ENCODE measurements around the gene MCM9. TPM values are rescaled to one million over a fixed set of nuclear protein-coding genes. Genes with fewer than 3 reads are reported as not detected.
"Not testable (repeated sequence)": the region's sequence is repeated elsewhere in the genome, so short reads cannot be mapped to it uniquely, and the experiment has no call there.

MCM9 gene
- total RNA-seq, 2 donors from 2014 or later, result 13.6 to 24.8 TPM

DNA sequence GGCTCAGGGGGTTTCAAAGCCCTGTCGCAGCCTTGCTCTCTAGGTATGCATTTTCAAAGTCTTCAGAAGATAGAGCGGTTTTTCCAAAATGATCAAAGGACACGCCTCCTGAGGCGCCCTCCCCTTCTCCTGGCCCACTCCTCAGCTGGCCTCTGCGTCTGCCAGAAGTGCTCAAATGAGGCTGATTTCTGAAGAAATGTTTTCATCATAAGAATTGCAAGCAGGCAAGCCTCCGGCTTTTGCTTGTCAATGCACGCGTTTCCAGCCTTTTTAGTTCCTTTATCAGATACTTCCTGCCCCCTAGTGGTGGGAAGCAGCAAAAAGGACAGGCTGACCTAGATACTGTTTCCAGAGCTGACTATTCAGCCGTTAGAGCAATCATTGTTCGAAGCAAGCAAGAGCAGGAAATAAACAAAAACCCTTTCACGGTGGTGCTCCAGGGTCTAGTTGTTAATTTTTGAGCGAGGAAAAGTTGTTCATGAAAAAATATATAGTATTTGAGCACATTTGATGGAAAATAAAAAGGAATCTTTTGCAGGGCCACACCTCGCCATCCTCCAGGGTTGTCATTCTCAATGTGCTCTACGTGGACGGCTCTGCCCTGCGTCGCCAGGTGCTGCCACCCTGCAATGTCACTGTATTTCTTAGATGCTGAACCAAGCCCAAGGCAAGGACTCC is 134.4 kb downstream of the MCM9 start:
- H3K27ac ChIP-seq, result no peak overlapping the region
- H3K27me3 ChIP-seq (replicated peaks; ENCODE audit: insufficient read depth), result no peaks in the 10 kb centered on the region
- WGBS, result 20% methylated on average over 17 of the region's 17 CpGs
- TF ChIP-seq POLR2AphosphoS5 (IDR thresholded peaks at IDR 0.05) (peak; percentile 28), POLR2A (IDR thresholded peaks at IDR 0.05) (no peak)
- TF ChIP-seq, protein P1, sequence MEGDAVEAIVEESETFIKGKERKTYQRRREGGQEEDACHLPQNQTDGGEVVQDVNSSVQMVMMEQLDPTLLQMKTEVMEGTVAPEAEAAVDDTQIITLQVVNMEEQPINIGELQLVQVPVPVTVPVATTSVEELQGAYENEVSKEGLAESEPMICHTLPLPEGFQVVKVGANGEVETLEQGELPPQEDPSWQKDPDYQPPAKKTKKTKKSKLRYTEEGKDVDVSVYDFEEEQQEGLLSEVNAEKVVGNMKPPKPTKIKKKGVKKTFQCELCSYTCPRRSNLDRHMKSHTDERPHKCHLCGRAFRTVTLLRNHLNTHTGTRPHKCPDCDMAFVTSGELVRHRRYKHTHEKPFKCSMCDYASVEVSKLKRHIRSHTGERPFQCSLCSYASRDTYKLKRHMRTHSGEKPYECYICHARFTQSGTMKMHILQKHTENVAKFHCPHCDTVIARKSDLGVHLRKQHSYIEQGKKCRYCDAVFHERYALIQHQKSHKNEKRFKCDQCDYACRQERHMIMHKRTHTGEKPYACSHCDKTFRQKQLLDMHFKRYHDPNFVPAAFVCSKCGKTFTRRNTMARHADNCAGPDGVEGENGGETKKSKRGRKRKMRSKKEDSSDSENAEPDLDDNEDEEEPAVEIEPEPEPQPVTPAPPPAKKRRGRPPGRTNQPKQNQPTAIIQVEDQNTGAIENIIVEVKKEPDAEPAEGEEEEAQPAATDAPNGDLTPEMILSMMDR (IDR thresholded peaks at IDR 0.05), result peak; percentile 64 to 84 (median 73)
- no peak overlapping the region for H3K4me3 ChIP-seq
- no peaks in the 10 kb centered on the region for H3K4me1 ChIP-seq (replicated peaks)
- peak; percentile 78 for DNase-seq (ENCODE audit: low spot score)
- H3K36me3 ChIP-seq, result no peaks in the 10 kb centered on the region
- H3K9me3 ChIP-seq, result no peaks in the 10 kb centered on the region
- intact Hi-C loops (cut with DNase I), result no loop called here

DNA sequence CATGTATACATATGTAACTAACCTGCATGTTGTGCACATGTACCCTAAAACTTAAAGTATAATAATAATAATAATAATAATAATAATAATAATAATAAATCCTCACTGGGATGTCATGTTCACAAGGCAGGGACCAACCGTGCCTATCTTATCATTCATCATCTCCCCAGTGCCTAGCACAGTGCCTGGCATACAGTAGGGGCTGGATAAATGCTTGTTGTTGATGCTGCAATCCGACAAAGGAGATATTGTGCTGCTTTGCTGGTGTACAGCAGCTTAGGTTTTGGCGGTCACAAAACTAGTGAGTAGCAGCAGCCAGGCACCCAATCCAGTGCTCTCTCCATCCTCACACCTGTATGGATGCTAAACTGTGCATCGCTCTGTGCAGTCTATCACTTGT is 135.1 kb downstream of the MCM9 start:
- TF ChIP-seq POLR2A (IDR thresholded peaks at IDR 0.05) (no peak), POLR2AphosphoS5 (IDR thresholded peaks at IDR 0.05) (no peak)
- TF ChIP-seq, protein P1 (IDR thresholded peaks at IDR 0.05), result no peak
- H3K27me3 ChIP-seq (replicated peaks; ENCODE audit: insufficient read depth), result no peaks in the 10 kb centered on the region

DNA sequence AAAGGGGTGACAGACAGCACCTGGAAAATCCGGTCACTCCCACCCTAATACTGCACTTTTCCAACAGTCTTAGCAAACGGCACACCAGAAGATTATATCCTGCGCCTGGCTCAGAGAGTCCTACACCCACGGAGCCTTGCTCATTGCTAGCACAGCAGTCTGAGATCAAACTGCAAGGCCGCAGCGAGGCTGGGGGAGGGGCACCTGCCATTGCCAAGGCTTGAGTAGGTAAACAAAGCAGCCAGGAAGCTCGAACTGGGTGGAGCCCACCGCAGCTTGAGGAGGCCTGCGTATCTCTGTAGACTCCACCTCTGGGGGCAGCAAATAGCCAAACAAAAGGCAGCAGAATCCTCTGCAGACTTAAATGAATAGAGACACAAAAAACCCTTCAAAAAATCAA is 138.4 kb downstream of the MCM9 start:
- H3K36me3 ChIP-seq; intact Hi-C loops (cut with DNase I); H3K4me1 ChIP-seq (replicated peaks); H3K9me3 ChIP-seq; H3K27me3 ChIP-seq (replicated peaks; ENCODE audit: insufficient read depth); DNase-seq (ENCODE audit: low spot score); H3K27ac ChIP-seq; H3K4me3 ChIP-seq: not testable (repeated sequence)
- 79% methylated on average over 9 of the region's 9 CpGs for WGBS

More for the DNA sequence above, 135.1 kb downstream of the MCM9 start:
- WGBS, result 95% methylated on average over 4 of the region's 4 CpGs
- no peak overlapping the region for H3K27ac ChIP-seq
- intact Hi-C loops (cut with DNase I), result no loop called here
- no peak overlapping the region for H3K4me3 ChIP-seq
- H3K4me1 ChIP-seq (replicated peaks), result no peaks in the 10 kb centered on the region
- no peaks in the 10 kb centered on the region for H3K9me3 ChIP-seq
- no peaks in the 10 kb centered on the region for H3K36me3 ChIP-seq
- DNase-seq (ENCODE audit: low spot score), result no peak

DNA sequence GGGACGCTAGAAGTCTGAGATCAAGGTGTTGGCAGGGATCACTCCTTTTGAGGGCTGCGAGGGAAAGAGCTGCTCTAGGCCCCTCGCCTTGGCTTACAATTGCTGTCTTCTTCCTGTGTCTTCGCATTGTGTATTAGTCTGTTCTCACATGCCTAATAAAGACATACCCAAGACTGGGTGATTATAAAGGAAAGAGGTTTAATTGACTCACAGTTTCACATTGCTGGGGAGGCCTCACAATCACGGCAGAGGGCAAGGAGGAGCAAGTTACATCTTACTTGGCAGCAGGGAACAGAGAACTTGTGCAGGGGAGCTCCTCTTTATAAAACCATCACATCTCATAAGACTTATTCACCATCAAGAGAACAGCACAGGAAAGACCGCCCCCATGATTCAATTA is 143.5 kb downstream of the MCM9 start:
- H3K4me1 ChIP-seq (replicated peaks), result no peaks in the 10 kb centered on the region
- no peak overlapping the region for H3K27ac ChIP-seq
- intact Hi-C loops (cut with DNase I), result no loop called here
- TF ChIP-seq POLR2AphosphoS5 (IDR thresholded peaks at IDR 0.05), result no peak
- no peak for TF ChIP-seq POLR2A (IDR thresholded peaks at IDR 0.05)
- TF ChIP-seq, protein P1 (IDR thresholded peaks at IDR 0.05), result no peak
- WGBS, result 96% methylated on average over 6 of the region's 6 CpGs
- no peaks in the 10 kb centered on the region for H3K27me3 ChIP-seq (replicated peaks; ENCODE audit: insufficient read depth)
- no peak overlapping the region for H3K4me3 ChIP-seq
- H3K36me3 ChIP-seq, result no peaks in the 10 kb centered on the region
- no peaks in the 10 kb centered on the region for H3K9me3 ChIP-seq
- DNase-seq (ENCODE audit: low spot score), result no peak

DNA sequence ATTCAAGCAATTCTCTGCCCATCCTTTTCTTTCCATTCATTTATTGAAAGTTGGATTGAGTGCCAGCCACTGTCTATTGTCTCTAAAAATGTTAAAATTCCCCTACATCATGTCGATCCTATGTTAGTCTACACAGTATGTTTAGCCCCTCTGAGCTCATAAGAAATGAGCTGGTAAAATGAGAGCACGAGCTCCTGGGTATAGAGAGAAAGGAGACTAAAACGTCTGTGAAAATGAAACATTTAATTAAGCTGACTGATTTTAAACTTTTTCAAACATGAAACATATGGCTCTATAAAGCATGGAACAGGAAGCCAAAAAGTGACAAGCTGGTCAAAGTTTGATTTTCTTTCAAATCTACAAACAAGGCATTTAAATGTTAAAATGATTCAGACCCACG is 145.0 kb downstream of the MCM9 start:
- WGBS, result 52% methylated on average over 4 of the region's 4 CpGs
- DNase-seq (ENCODE audit: low spot score), result no peak
- Histone ChIP-seq H3K4me1 (replicated peaks) (no peaks in the 10 kb centered on the region), H3K36me3 (no peaks in the 10 kb centered on the region), H3K27ac (no peak overlapping the region), H3K9me3 (no peaks in the 10 kb centered on the region), H3K27me3 (replicated peaks; ENCODE audit: insufficient read depth) (no peaks in the 10 kb centered on the region), H3K4me3 (no peak overlapping the region)
- TF ChIP-seq POLR2AphosphoS5 (IDR thresholded peaks at IDR 0.05), result no peak
- TF ChIP-seq, protein P1 (IDR thresholded peaks at IDR 0.05), result no peak
- no peak for TF ChIP-seq POLR2A (IDR thresholded peaks at IDR 0.05)
- intact Hi-C loops (cut with DNase I), result no loop called here
